Hematopoietic multipotent progenitor cell (in vitro differentiated cells): ENCODE measurements around the gene SIN3A. TPM values are rescaled to one million over a fixed set of nuclear protein-coding genes. Genes with fewer than 3 reads are reported as not detected.
"Not testable (repeated sequence)": the region's sequence is repeated elsewhere in the genome, so short reads cannot be mapped to it uniquely, and the experiment has no call there.

Experiments used
- DNase-seq, 3 donors: peaks; one replicate each; pipeline ENCODE4 v3.0.0-alpha.2; 2011 to 2015; ENCODE audit warnings: low read depth in 2 of 3, low spot score in 2 of 3
- total RNA-seq: library from RNA; depleted of rRNA; stranded (reverse); fragments of >200 nt; gene quantifications from one replicate; pipeline ENCODE4 v1.2.3, GENCODE V29; 2012

The SIN3A gene
- total RNA-seq, 1 donor: 71.4 TPM

DNA sequence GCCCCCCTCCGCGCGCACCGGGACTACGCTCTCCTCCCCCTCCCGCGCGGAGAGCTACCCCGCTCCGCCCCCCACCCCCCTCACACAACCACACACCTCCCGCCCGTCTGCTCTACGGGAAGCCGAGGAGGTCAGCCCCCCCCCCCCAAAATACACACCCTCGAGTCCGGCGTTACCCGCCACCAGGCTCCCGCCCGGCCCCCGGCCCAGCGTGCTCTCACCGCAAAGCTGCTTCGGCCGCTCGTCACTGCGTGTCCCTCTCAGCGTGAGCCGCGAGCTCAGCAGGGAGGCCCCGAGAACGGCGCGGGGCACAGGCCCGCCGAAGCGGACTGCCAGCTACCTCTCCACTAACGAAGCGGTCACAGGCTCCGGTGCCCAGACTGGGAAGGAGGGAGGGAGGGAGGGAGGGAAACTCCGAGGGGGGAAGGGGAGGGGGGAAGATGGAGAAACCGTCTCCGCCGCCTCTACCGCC lies 252 bp downstream of the SIN3A start:
- DNase-seq: no peak

DNA sequence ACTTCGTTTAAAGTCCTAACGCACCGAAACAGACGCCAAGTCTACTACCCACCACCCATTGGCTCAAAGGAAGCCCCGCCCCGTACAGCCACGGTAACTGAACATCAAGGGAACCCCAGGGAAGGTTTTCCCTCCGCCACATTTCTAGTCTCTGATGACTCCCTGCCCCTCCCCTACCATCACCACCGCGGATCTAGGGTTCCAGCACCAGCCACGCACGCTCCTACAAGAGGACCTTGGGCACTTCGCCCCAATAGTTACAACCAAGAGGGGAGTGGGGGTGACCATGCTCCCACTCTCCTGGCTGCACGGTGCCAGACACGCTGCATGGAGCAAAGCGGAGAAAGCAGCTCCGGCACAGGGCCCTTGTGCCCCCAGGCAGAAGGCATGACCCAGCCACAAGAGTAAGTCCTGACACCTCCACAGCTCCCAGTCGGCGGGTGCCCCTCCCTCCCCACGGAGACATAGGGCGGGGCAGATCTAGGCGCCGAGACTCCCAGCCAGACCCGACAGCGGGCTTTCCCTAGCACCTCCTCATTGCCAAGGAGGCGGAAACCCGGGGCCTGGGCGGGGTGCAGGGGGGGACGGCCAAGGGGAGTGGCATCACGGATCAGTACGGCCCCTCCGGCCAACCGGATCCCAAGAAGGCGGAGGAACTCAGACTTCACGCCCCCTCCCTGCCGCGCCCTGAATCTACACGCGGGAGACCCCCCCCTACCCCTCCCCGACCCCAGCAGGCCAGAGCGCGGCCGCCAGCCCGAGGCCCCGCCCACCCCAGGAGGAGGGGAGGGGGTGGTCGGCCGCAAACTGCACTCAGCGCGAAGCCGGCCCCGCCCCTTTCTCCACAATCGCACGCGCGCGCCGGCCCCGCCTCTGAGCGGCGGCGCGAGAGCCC lies 936 bp downstream of the SIN3A start:
- DNase-seq: peak; percentile 86 to 97 (median 97)

DNA sequence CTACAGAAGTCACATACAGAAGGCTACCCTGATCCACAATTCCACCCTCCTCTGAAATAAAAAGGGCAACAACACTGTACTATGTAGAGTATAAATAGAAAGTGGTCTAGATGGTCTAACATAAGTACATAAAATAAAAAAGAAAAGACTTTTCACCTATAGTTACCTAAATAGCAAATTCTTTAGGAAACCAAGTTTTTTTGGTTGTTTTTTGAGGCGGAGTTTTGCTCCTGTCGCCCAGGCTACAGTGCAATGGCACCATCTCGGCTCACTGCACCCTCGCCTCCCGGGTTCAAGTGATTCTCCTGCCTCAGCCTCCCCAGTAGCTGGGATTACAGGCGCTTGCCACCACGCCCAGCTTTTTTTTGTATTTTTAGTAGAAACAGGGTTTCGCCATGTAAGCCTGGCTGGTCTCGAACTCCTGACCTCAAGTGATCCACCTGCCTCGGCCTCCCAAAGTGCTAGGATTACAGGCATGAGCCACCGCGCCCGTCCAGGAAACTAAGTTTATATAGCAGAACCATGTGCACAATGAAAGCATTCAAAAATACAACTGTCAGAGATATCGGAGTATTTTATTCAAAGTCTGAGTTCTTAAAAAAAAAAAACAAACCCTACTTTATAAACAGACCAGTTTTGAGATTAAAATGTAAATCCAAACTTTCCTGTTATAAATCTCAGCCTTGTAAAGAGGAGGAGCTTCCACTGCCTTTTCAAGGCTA lies 1.7 kb downstream of the SIN3A start:
- DNase-seq: no peak

DNA sequence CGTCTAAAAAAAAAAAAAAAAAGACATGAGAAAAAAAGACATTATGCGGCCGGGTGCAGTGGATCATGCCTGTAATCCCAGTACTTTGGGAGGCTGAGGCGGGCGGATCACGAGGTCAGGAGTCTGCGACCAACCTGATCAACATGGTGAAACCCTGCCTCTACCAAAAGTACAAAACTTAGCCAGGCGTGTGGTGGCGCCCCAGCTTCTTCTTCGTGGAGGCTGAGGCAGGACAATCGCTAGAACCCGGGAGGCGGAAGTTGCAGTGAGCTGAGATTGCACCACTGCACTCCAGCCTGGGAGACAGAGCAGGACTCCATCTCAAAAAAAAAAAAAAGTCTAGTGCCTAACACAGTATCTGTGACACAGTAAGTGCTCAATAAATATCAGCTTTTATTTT lies 3.3 kb downstream of the SIN3A start:
- not testable (repeated sequence) for DNase-seq

DNA sequence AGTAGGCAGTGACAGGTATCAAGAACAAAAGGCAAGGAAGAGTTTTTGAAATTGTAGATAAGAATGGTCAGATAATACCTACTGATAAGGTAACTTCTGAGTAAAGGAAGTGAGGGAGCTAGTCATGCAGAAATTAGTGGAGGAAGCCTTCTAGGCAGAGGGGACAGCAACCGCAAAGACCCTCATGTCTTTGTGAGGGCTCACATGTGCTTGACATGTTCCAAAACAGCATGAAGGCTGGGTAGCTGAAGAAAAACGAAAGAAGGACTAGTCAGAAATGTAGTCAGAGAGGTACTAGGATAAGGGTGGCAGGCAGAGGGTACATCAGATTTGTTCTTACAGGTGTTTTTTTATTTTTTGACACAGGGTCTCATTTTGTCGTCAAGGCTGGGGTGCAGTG lies 5.3 kb downstream of the SIN3A start:
- DNase-seq: no peak

DNA sequence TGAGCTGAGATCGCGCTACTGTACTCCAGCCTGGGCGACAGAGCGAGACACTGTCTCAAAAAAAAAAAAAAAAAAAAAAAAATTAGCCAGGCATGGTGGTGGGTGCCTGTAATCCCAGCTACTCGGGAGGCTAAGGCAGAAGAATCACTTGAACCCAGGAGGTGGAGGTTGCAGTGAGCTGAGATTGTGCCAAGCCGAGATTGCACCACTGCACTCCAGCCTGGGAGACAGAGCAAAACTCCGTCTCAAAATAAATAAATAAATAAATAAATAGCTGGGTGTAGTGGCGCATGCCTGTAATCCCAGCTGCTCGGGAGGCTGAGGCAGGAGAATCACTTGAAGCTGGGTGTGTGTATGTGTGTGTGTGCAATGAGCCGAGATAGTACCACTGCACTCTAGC lies 6.2 kb downstream of the SIN3A start:
- not testable (repeated sequence) for DNase-seq

DNA sequence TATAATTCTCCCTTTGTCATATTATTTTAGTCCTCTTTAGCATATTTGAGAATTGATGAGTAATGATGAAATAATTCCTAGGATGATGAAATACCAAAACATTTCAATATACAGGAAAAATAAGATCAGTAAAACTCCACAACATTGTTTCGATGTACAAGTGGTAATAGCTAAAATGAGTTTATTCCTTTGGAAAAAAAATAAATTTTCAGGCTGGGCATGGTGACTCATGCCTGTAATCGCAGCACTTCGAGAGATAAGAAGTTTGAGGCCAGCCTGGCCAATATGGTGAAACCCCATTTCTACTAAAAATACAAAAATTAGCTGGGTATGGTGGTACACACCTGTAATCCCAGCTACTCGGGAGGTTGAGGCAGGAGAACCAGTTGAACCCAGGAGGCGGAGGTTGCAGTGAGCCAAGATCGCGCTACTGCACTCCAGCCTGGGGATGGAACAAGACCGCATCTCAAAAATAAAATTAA lies 7.5 kb downstream of the SIN3A start:
- not testable (repeated sequence) for DNase-seq

DNA sequence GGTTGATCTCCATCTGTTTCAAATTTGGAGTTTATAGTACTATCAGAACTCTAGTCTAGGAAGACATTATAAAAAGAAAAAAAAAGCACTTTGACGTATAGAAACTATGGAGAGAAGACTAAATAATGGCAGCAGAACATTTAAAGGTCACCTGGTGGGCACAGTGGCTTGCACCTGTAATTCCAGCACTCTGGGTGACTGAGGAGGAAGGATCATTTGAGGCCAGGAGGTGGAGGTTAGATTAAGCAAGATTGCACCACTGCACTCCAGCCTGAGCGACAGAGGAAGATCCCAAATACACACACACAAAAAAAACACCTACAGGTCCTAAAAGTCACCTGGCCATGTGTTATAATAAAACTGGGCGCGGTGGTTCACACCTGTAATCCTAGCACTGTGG lies 13.8 kb downstream of the SIN3A start:
- no peak for DNase-seq

DNA sequence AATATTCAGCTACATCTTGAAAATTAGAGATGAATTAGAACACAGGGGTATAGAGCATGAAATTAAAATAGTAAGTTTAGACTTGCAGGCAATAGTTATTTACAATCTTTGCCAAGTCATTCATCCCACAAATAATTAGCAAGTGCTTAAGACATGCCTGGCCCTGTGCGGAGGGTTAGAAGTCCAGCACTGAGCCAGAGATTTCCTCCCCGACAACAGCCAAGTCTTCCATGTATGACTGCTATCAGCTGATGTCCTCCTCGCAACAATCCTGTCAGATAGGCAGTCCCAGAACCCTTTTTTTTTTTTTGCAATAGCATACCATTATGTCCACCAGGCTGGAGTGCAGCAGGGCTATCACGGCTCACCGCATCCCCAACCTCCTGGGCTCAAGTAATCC lies 14.6 kb downstream of the SIN3A start:
- no peak for DNase-seq

DNA sequence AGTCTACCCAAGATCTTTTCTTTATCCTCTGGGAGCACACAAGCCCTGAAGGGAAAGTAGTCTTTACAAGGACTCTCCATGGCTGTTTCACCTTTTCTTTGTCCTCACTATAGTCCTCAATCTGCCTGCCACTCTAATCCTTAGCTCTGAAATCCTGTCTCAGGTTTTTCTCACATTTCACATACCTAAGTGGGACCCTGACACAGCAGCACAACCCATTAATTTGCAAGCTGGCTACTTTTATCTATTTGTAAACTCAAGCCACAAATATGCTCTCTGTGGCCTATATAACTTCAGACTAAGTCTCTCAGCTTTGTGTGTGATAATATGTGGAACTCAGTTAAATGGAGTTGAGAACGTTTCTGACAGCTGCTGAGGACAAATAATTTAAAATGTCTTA lies 19.8 kb downstream of the SIN3A start:
- no peak for DNase-seq

DNA sequence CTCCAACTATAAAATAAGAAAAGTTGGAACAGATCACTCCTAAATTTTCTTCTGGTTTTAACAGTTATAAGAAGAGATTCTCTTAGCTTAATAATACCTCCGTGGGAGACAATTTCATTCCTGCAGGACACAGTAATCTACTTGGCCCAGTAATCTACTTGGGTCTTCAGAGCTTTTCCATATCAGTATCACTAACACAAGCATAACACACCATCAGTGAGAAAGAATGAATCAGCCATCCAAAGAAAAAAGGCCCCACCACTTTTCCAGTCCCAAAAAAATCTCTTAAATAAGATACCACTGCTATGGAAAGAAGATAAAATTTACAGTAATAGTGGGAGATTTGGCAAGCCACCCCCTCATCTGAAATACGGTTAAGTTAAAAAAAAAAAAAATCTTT lies 20.2 kb downstream of the SIN3A start:
- DNase-seq: no peak

DNA sequence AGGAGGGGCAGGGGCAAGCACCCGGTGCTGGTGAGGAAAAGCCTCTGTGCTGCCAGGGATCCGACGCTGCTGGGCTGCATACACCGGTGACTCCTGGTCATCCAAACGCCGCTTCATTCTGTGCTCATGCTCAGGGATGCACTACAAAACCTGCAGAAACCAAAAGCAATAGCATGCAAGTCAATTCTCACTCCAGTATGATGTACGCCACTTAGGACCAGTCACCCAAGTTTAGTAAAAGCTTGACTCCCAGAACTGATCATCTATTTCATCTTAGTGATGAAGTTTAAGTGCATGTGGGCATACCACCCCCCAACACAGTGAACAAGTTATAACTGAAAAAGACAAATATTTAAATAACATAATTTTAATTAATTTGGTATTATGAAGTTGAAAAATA lies 21.2 kb downstream of the SIN3A start:
- no peak for DNase-seq

DNA sequence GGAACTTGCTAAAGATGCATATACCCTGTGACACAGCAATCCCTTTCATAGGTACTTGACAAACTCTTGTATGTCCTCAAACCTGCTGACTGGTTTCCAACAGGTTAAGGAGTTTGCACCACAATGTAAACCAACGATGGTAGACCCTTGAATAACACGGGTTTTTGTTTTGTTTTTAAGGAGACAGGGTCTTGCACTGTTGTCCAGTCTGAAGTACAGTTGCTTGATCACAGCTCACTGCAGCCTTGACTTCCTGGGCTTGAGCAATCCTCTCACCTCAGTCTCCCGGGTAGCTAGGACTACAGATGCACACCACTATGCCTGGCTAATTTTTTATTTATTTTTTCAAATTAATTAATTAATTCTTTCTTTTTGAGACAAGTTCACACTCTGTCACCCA lies 23.3 kb downstream of the SIN3A start:
- DNase-seq: no peak

DNA sequence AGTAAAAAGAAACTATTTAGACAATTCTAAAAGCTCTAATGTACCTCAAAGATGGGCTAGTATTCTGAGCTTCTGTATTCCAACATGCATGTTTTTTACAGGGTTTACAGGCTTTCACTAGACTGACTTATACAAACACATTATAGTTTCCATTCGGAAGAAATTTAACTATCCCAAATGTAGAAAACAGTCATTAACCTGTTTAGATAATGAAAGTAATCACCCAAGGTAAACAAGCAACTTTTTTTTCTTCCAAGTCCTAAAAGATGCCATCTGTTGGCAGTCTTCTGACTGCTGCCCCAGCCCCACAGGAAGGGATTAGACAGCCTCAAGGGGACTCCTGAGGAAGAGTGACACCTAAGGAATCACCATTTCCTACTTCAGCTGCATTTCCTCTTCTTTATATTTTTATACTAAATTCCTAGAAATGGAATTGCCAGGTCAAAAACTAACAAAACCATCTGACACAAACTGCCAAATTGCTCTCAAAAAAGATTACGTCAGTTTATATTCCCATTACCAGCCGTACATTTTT lies 25.5 kb downstream of the SIN3A start:
- DNase-seq: no peak

DNA sequence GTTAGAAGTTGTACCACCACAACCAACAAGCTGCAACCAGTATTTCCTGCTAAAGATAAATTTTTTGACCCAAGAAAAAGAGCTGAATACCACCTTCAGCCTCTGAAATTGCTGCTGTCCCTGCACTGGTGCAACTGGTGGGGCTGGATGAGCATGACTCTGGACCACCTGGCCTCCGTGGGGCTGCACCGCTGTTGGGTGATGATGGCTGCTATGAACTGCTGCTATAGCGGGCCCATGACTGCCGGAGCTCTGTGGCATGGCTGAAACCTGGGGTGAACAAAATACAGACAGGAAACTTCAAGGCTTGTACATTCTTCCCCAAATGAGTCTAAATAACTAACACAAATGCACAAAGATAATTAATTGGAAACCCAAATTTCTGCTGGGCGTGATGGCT lies 28.9 kb downstream of the SIN3A start:
- DNase-seq: no peak

DNA sequence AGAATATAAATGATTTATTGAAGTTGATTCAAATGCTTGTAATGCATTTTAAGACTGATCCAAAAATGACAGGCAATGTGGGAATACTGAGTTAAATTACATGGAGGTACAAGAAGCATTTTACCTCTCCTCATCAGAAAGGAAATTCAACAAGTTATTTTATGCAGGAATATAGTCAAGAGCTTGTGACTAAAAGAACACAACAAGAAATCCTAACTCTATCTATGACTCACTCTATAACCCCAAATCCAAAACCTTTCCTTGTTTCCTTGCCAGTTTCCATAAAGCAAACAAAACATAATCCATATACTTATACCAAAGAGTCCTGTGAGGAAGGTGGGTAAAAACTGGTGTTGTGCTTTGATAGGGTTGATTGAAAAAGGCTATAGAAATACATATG lies 30.8 kb downstream of the SIN3A start:
- no peak for DNase-seq

DNA sequence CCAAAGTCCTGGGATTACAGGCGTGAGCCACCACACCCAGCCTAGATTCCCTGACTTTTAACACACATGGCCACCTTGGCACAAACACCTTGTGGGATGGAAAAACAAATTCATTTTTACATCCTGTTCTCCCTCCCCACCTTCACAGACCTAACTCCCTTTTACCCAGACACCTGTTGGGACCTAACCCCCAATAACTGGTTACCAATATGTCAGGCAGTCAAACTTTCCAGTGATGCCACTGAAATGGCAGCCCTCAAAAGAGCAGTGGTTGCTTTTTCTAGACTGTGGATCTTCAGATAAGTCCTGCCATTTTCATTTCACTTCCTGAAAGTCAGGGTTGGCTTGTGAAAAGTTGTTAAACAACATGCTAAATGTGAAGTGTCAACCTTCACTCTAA lies 34.9 kb downstream of the SIN3A start:
- no peak for DNase-seq

DNA sequence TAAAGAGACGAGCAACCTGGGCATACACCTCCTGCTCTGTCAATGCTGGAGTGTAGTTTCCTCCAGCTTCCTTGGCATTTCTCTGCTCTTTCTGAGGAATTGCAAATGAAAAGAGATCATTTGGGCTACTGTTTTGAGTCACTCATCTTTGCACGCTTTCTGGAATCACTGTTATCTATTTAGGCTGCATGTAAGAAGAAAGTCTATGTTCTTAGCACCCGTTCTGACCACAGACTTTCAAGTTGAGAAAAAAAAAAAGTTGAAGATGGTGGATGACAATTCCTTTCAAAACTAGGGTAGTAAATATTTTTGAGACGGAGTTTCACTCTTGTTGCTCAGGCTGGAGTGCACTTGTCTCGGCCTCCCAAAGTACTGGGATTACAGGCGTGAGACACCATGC lies 41.3 kb downstream of the SIN3A start:
- no peak for DNase-seq

DNA sequence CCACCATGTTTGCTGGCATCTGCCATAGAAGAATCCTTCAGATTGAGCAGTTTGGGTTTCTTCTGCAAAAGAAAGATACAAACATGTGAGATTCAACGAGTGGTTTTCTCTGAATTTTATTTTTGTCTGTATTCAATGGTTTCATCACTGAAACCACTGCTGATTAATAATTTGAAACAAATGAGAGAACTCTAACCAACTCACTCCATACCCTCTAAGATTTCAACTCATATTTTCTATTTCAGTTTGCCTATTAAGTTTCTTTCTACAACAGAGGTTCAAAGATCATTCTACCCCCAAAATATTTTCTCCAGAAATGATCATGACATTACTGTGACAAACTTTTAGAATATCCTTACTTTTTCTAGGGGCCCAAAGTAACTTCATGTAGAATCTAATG lies 44.4 kb downstream of the SIN3A start:
- DNase-seq: no peak

DNA sequence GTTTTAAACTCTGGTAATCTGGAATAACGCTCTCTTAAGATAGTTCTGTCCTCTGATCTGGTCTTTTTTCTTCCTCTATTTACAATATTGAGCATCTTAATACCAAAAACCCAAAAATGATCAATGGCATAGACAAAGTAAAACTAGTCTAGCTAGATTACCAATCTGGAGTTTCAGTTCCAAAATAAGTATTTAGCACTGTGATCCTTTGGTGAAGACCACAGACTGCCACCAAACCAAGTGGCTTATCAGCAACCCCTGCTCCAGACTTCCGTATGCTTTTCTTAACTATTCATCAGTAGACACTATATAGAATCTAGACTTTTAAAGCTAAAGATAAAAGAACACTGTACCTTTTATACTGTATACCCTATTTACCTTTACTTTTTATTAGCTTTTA lies 47.6 kb downstream of the SIN3A start:
- no peak for DNase-seq

DNA sequence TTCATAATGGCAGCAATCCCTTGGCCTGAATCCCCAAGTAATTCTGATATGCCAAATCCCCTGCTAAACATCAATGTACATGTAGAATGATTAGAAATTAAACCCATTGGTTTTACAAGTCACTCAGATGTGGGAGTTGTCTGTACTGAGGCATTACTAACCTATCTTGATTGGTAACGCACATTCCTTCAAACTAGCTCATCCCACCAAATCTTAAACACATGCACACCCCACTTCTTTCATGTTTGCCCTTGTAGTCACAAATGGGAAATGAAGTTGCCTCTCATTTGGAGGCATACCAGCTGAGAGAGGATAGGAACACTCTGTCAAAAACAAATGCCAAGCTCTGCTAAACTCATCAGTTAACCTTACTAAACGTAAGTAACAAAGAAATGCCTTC lies 54.0 kb downstream of the SIN3A start:
- DNase-seq: no peak
